Endothelial cell of umbilical vein (primary cell): ENCODE results near the gene DHX9.

Experiments
- POLR2A ChIP-seq: IDR thresholded peaks from 2 replicates; pipeline ENCODE4 v1.6.1; 2012; ENCODE audit warnings: low read depth, mild to moderate bottlenecking, control low read depth, low read length
- TF ChIP-seq, protein P1 (sequence below), 2 donors: IDR thresholded peaks; 1 replicate in 1 of 2; 2 replicates in 1 of 2; pipeline ENCODE4 v1.5.1; 2011; ENCODE audit warnings: low read length in 2 of 2, mild to moderate bottlenecking in 2 of 2, moderate library complexity in 2 of 2, control low read depth in 1 of 2, inconsistent platforms in 1 of 2, low read depth in 1 of 2; ENCODE audit not compliant: insufficient read depth in 1 of 2; ENCODE audit errors: extremely low read depth in 1 of 2

DNA sequence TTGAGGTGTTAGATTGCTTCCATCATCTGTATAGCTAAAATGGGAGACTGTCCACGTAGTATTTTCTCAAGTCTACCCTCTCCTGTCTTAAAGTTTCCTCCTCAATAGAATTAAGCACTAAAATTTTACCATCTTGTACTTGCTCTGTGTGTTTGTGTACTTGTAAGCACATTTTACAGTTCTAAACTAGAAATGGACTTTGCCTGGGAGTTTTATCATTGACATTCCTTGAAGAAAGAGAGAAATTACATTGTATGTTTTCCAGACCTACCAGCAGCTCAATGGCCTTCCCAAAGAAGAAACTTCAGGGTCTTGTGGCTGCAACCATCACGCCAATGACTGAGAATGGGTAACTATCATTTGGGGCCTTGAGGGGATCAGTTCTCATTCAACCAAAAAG, 45.1 kb upstream of the DHX9 start:
- no peak for TF ChIP-seq POLR2A
- TF ChIP-seq, protein P1, sequence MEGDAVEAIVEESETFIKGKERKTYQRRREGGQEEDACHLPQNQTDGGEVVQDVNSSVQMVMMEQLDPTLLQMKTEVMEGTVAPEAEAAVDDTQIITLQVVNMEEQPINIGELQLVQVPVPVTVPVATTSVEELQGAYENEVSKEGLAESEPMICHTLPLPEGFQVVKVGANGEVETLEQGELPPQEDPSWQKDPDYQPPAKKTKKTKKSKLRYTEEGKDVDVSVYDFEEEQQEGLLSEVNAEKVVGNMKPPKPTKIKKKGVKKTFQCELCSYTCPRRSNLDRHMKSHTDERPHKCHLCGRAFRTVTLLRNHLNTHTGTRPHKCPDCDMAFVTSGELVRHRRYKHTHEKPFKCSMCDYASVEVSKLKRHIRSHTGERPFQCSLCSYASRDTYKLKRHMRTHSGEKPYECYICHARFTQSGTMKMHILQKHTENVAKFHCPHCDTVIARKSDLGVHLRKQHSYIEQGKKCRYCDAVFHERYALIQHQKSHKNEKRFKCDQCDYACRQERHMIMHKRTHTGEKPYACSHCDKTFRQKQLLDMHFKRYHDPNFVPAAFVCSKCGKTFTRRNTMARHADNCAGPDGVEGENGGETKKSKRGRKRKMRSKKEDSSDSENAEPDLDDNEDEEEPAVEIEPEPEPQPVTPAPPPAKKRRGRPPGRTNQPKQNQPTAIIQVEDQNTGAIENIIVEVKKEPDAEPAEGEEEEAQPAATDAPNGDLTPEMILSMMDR (IDR thresholded peaks at IDR 0.05; ENCODE audit: extremely low read depth in 1 of 2, insufficient read depth in 1 of 2, low read depth in 1 of 2, low read length in 2 of 2): no peak
